Measurements from ENCODE around the gene EIF4E3. TPM values are rescaled to one million over a fixed set of nuclear protein-coding genes. Genes with fewer than 3 reads are reported as not detected.

EIF4E3 gene
- total and polyA plus RNA-seq, 7 donors, result 14.8 to 35.3 (median 30.1) TPM

GRCh38 chr3:71649757-71650156 is 75.4 kb downstream of the EIF4E3 start:
- DNase-seq, result no peak
- no peak overlapping the region for H3K27ac ChIP-seq
- H3K9me3 ChIP-seq, result no peaks in the 10 kb centered on the region
- no peaks in the 10 kb centered on the region for H3K36me3 ChIP-seq
- intact Hi-C loops (cut with DNase I), result loop anchor here (5.0 to 10.0 kb wide), 4 partner anchors 62 to 695 kb away; no protein-coding TSS in a partner anchor
- no peak overlapping the region for H3K4me3 ChIP-seq
- H3K4me1 ChIP-seq, result peaks cover 0 to 26% (median 8%) of the 10 kb centered on the region in 4 donors
- WGBS, 2 donors, result 63 to 90% methylated on average over 6 of the region's 6 CpGs
- TF ChIP-seq POLR2A (IDR thresholded peaks at IDR 0.05), result no peak
- no peak for TF ChIP-seq POLR2AphosphoS5 (IDR thresholded peaks at IDR 0.05)
- TF ChIP-seq EP300 (IDR thresholded peaks at IDR 0.05), result no peak
- no peak for TF ChIP-seq CTCF (IDR thresholded peaks at IDR 0.05)
- no peaks in the 10 kb centered on the region for H3K27me3 ChIP-seq

DNA sequence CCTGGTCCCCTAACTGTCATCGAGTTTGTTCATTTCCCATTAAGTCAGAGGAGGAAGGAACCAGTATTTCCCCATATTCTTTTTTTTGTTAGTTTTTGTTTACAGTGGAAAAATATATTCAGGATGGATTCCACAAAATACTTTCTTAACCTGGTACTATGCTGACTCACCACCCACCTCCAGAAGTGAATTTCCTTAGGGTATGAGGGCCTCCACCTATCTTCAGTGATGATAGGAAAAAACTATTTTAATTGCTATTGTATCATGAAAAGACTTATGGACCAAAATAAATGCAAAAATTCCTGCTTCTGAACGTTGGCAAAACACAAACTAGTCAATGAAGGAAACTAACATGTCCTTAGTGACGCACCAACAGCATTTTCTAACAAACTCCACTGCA is 77.5 kb downstream of the EIF4E3 start:
- H3K9me3 ChIP-seq, result no peaks in the 10 kb centered on the region
- TF ChIP-seq EP300 (IDR thresholded peaks at IDR 0.05) (no peak), CTCF (IDR thresholded peaks at IDR 0.05) (no peak), POLR2A (IDR thresholded peaks at IDR 0.05) (no peak), POLR2AphosphoS5 (IDR thresholded peaks at IDR 0.05) (no peak)
- no peak for DNase-seq
- peaks cover 0 to 19% (median 4%) of the 10 kb centered on the region in 4 donors for H3K4me1 ChIP-seq
- no peaks in the 10 kb centered on the region for H3K27me3 ChIP-seq
- no peak overlapping the region for H3K27ac ChIP-seq
- H3K4me3 ChIP-seq, result no peak overlapping the region
- no peaks in the 10 kb centered on the region for H3K36me3 ChIP-seq
- intact Hi-C loops (cut with DNase I), result no loop called here
- 75 to 77% methylated on average over 3 of the region's 3 CpGs for WGBS, 2 donors

DNA sequence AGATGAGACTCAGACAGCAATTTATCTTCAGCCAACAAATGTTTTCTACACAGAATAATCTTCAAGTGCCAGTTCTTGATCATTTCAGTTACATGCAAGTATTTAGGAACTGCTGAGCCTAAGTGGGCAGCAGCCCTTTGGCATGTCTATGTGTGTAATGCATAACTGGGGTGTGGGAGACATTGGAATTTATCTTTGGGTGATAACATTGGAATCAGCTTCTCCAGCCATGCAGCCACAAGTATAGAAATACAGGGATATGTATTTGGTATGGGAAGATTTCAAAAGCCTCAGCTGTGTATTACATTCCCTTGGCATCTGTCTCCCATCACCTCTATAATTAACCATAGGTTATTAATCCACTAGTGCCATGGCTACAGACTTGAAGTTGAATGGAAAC is 78.2 kb downstream of the EIF4E3 start:
- no peaks in the 10 kb centered on the region for H3K27me3 ChIP-seq
- DNase-seq, result no peak
- no peaks in the 10 kb centered on the region for H3K9me3 ChIP-seq
- TF ChIP-seq EP300 (IDR thresholded peaks at IDR 0.05), result no peak
- no peak for TF ChIP-seq POLR2A (IDR thresholded peaks at IDR 0.05)
- no peak for TF ChIP-seq CTCF (IDR thresholded peaks at IDR 0.05)
- TF ChIP-seq POLR2AphosphoS5 (IDR thresholded peaks at IDR 0.05), result no peak
- no peak overlapping the region for H3K27ac ChIP-seq
- no peaks in the 10 kb centered on the region for H3K36me3 ChIP-seq
- H3K4me1 ChIP-seq, result peaks cover 0 to 12% (median under 1%) of the 10 kb centered on the region in 4 donors
- intact Hi-C loops (cut with DNase I), result no loop called here
- no peak overlapping the region for H3K4me3 ChIP-seq

DNA sequence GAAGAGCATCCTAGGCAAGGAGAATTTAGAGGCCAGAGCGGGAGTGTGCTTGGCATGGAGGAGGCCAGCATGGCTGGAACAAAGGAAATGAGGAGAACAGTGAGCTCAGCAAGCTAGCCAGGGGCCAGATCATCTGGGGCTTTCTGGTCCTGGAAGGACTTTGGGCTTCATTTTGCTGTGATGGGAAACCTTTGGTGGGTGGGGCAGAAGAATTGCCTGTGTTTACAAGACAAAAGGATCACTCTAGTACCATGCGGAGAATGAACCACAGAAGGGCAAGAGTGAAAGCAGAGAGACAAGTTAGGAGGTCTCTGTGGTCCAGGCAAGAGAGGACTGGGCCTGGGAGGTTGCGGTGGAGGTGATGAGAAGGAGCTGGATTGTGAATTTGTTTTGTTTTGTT is 80.1 kb downstream of the EIF4E3 start:
- Histone ChIP-seq H3K27ac (no peak overlapping the region), H3K27me3 (no peaks in the 10 kb centered on the region), H3K4me1 (peaks cover 0 to 11% (median 0%) of the 10 kb centered on the region in 4 donors), H3K36me3 (no peaks in the 10 kb centered on the region), H3K9me3 (no peaks in the 10 kb centered on the region), H3K4me3 (no peak overlapping the region)
- intact Hi-C loops (cut with DNase I), result no loop called here
- WGBS, 2 donors, result 97 to 98% methylated on average over 3 of the region's 3 CpGs
- TF ChIP-seq CTCF (IDR thresholded peaks at IDR 0.05) (no peak), POLR2AphosphoS5 (IDR thresholded peaks at IDR 0.05) (no peak), POLR2A (IDR thresholded peaks at IDR 0.05) (no peak), EP300 (IDR thresholded peaks at IDR 0.05) (no peak)
- DNase-seq, result no peak

- no peaks in the 10 kb centered on the region for H3K27me3 ChIP-seq
- no peak overlapping the region for H3K27ac ChIP-seq
- DNase-seq, result no peak
- no peaks in the 10 kb centered on the region for H3K9me3 ChIP-seq
- H3K4me1 ChIP-seq, result peaks cover 0 to 3% (median 0%) of the 10 kb centered on the region in 4 donors
- TF ChIP-seq CTCF (IDR thresholded peaks at IDR 0.05) (no peak), POLR2AphosphoS5 (IDR thresholded peaks at IDR 0.05) (no peak), EP300 (IDR thresholded peaks at IDR 0.05) (no peak), POLR2A (IDR thresholded peaks at IDR 0.05) (no peak)
- 80 to 87% methylated on average over 4 of the region's 4 CpGs for whole genome bisulfite sequencing, 2 donors
- intact Hi-C loops (cut with DNase I), result no loop called here
- no peaks in the 10 kb centered on the region for H3K36me3 ChIP-seq
- H3K4me3 ChIP-seq, result no peak overlapping the region
These were observed 83.5 kb downstream of the EIF4E3 start for GRCh38 chr3:71641674-71642073.
